Ishikawa (cell line): ENCODE results near the gene ARHGEF7.

ENCODE experiments used
- CEBPB ChIP-seq: IDR thresholded peaks from 2 replicates; pipeline ENCODE4 v1.6.1; 2012
- CREB1 ChIP-seq: IDR thresholded peaks from 2 replicates; pipeline ENCODE4 v1.6.1; 2012; ENCODE audit warnings: low read depth
- EGR1 ChIP-seq: IDR thresholded peaks from 2 replicates; pipeline ENCODE4 v1.6.1; 2012
- EP300 ChIP-seq: IDR thresholded peaks from 2 replicates; pipeline ENCODE4 v1.6.1; 2012; ENCODE audit warnings: borderline replicate concordance
- FOXM1 ChIP-seq: IDR thresholded peaks from 2 replicates; pipeline ENCODE4 v1.6.1; 2012; ENCODE audit warnings: low read depth, borderline replicate concordance
- NFIC ChIP-seq: IDR thresholded peaks from 2 replicates; pipeline ENCODE4 v1.6.1; 2012
- RAD21 ChIP-seq: IDR thresholded peaks from 2 replicates; pipeline ENCODE4 v1.6.1; 2012; ENCODE audit warnings: low read depth
- REST ChIP-seq: IDR thresholded peaks from 2 replicates; pipeline ENCODE4 v1.6.1; 2012; ENCODE audit warnings: low read depth, mild to moderate bottlenecking
- TAF1 ChIP-seq: IDR thresholded peaks from 2 replicates; pipeline ENCODE4 v1.6.1; 2012; ENCODE audit warnings: low read depth, mild to moderate bottlenecking
- TCF12 ChIP-seq: IDR thresholded peaks from 2 replicates; pipeline ENCODE4 v1.6.1; 2012; ENCODE audit warnings: low read depth
- TEAD4 ChIP-seq: IDR thresholded peaks from 2 replicates; pipeline ENCODE4 v1.6.1; 2012
- YY1 ChIP-seq: IDR thresholded peaks from 2 replicates; pipeline ENCODE4 v1.6.1; 2012; ENCODE audit warnings: low read depth
- ZBTB7A ChIP-seq: IDR thresholded peaks from 2 replicates; pipeline ENCODE4 v1.6.1; 2012; ENCODE audit warnings: low read depth
- TF ChIP-seq, protein P1 (sequence below): IDR thresholded peaks from 2 replicates; pipeline ENCODE4 v1.6.1; 2012
- TF ChIP-seq, protein P2 (sequence below): IDR thresholded peaks from 2 replicates; pipeline ENCODE4 v1.6.1; 2012

The ARHGEF7 gene

GRCh38 chr13:111117289-111117688 lies 2.2 kb downstream of the ARHGEF7 start:
- TF ChIP-seq TAF1 (no peak), ZBTB7A (no peak), EP300 (no peak), CREB1 (no peak), RAD21 (no peak), NFIC (no peak), EGR1 (no peak), TCF12 (no peak), REST (no peak), TEAD4 (no peak), CEBPB (no peak), YY1 (no peak), FOXM1 (no peak)
- TF ChIP-seq, protein P1, sequence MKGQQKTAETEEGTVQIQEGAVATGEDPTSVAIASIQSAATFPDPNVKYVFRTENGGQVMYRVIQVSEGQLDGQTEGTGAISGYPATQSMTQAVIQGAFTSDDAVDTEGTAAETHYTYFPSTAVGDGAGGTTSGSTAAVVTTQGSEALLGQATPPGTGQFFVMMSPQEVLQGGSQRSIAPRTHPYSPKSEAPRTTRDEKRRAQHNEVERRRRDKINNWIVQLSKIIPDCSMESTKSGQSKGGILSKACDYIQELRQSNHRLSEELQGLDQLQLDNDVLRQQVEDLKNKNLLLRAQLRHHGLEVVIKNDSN, result no peak
- TF ChIP-seq, protein P2, sequence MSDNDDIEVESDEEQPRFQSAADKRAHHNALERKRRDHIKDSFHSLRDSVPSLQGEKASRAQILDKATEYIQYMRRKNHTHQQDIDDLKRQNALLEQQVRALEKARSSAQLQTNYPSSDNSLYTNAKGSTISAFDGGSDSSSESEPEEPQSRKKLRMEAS, result no peak

GRCh38 chr13:111117961-111118360 lies 2.9 kb downstream of the ARHGEF7 start:
- TF ChIP-seq, protein P2, result no peak

DNA sequence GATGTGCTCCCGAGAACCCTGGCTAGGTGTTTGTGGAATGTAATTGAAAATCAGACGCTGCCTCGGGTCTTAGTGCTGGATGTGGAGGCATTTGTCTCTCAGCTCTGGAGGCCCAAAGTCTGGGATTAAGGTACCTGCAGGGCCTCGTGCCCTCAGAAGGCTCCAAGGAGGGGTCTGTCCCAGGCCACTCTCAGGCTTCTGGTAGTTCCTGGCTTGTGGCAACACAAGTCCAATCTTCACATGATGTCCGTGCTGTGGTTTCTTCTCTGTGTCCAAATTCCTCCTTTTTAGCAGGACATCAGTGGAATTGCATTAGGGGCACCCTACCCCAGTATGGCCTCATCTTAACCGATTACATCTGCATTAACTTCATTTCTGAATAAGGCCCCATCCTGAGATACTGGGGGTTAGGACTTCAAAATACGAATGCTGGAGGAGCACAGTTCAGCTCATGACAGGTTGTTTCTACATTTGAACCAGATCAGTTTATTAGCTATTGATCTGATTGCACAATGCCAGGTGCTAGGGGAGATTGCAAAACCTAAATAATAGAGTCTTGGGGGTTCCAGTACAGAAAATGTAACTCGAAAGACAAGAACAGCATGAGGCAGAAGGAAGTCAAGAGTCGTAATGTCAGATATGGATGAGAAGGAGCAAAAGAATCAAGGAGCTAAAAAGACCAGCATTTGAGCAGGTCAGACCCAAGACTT lies 3.9 kb downstream of the ARHGEF7 start:
- no peak for TF ChIP-seq CREB1

GRCh38 chr13:111119966-111120365 lies 4.9 kb downstream of the ARHGEF7 start:
- TF ChIP-seq, protein P1, result no peak
- no peak for TF ChIP-seq TCF12
- no peak for TF ChIP-seq FOXM1
- TF ChIP-seq EP300, result no peak
- TF ChIP-seq CREB1, result no peak
- no peak for TF ChIP-seq YY1
- TF ChIP-seq NFIC, result no peak
- TF ChIP-seq REST, result no peak
- no peak for TF ChIP-seq TAF1
- TF ChIP-seq TEAD4, result no peak
- no peak for TF ChIP-seq EGR1
- TF ChIP-seq, protein P2, result no peak
- TF ChIP-seq CEBPB, result no peak
- TF ChIP-seq RAD21, result no peak
- TF ChIP-seq ZBTB7A, result no peak

DNA sequence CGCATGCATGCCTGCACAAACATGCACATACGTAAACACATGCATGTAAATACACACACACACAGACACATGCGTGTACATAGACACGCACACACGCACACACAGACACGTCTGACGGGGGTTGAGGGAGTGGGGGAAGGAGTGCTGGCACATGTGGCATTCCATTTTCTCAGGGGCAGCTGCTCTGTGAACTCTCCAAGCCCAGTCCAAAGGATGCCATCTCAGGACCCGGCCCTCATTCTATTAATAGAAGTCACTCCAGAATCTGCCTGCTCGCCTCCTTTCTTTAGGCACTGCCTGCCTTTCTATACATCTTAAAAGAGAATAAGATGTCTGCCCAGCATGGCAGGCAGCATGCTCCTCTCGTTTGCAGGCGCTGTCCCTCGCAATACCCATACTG lies 5.3 kb downstream of the ARHGEF7 start:
- TF ChIP-seq FOXM1 (no peak), ZBTB7A (no peak), EP300 (no peak), CEBPB (no peak), TCF12 (no peak), REST (no peak), TAF1 (no peak), TEAD4 (no peak), YY1 (no peak), RAD21 (no peak), NFIC (no peak), CREB1 (no peak), EGR1 (no peak)
- TF ChIP-seq, protein P2, result no peak
- TF ChIP-seq, protein P1, result no peak
